Prostate gland (tissue), 2 donors: Measurements from ENCODE around the gene URM1. TPM values are rescaled to one million over a fixed set of nuclear protein-coding genes. Genes with fewer than 3 reads are reported as not detected.

Experiments
- DNase-seq: peaks from one replicate; pipeline ENCODE4 v3.0.0-alpha.2; 2019; ENCODE audit warnings: low spot score
- H3K27ac ChIP-seq, 2 donors: fragments of 200-600 bp; sonication (generic); 2 replicates each; pipeline ENCODE4 v1.5.1; 2017 to 2019
- H3K27me3 ChIP-seq: fragments of 200-600 bp; sonication (generic); replicated peaks from 2 replicates; pipeline ENCODE4 v1.5.1; 2019; ENCODE audit not compliant: insufficient read depth
- H3K36me3 ChIP-seq, 2 donors: fragments of 200-600 bp; sonication (generic); 1 replicate in 1 of 2; 2 replicates in 1 of 2; pipeline versions ENCODE4 v1.5.1 to v1.8.1; 2017 to 2019
- H3K4me1 ChIP-seq: fragments of 200-600 bp; sonication (generic); replicated peaks from 2 replicates; pipeline ENCODE4 v1.5.1; 2019
- H3K4me3 ChIP-seq, 2 donors: fragments of 200-600 bp; sonication (generic); 2 replicates each; pipeline ENCODE4 v1.5.1; 2017 to 2019
- H3K9me3 ChIP-seq: fragments of 200-600 bp; sonication (generic); 2 replicates; pipeline ENCODE4 v1.5.1; 2017
- CTCF ChIP-seq, 4 experiments: fragments of 200-600 bp in 2 of 4; fragments of 450-650 bp in 2 of 4; sonication (generic) in 2 of 4; IDR thresholded peaks; 1 replicate in 3 of 4; 2 replicates in 1 of 4; pipeline ENCODE4 v1.5.1; 2016 to 2019; ENCODE audit warnings: antibody characterized with exemption in 4 of 4, mild to moderate bottlenecking in 2 of 4, moderate library complexity in 2 of 4
- POLR2A ChIP-seq: fragments of 450-650 bp; IDR thresholded peaks from one replicate; pipeline ENCODE4 v1.6.1; 2016; ENCODE audit warnings: antibody characterized with exemption, mild to moderate bottlenecking
- POLR2AphosphoS5 ChIP-seq: sonication (generic); formaldehyde crosslinking; IDR thresholded peaks from one replicate; pipeline ENCODE4 v1.6.1; 2017; ENCODE audit warnings: antibody characterized with exemption
- WGBS: methylation state at CpG from one replicate; pipeline ENCODE4 v1.1.5; 2018; 5-methylcytosine and 5-hydroxymethylcytosine counted together
- intact Hi-C: fragments of 100-400 bp; cut with DNase I; formaldehyde crosslinking; loops from one replicate; pipeline ENCODE4 v1.14.2; 2022
- total RNA-seq, 2 donors: library from RNA; depleted of rRNA; stranded (reverse); fragments of >200 nt; gene quantifications; one replicate each; pipeline ENCODE4 v1.1.0, GENCODE V29; 2016

The URM1 gene
- total RNA-seq, 2 donors from 2014 or later = 33.2 to 41.7 TPM

GRCh38 chr9:128369024-128369706 is 2.0 kb upstream of the URM1 start:
- no peak overlapping the region for H3K27ac ChIP-seq
- TF ChIP-seq POLR2AphosphoS5 (no peak), POLR2A (no peak), CTCF (IDR thresholded peaks at IDR 0.05) (no peak)
- DNase-seq = no peak
- H3K27me3 ChIP-seq = no peaks in the 10 kb centered on the region
- WGBS = 94% methylated on average over 9 of the region's 9 CpGs
- intact Hi-C loops = no loop called here
- H3K4me3 ChIP-seq = no peak overlapping the region
- H3K4me1 ChIP-seq = peaks cover 6% of the 10 kb centered on the region
- H3K9me3 ChIP-seq = no peaks in the 10 kb centered on the region
- H3K36me3 ChIP-seq = peaks cover 0 to 5% of the 10 kb centered on the region in 2 donors

- intact Hi-C loops = no loop called here
- Histone ChIP-seq H3K4me3 (peak overlapping the region; percentile 58 to 67), H3K36me3 (peaks cover 0 to 5% of the 10 kb centered on the region in 2 donors), H3K27me3 (no peaks in the 10 kb centered on the region), H3K9me3 (no peaks in the 10 kb centered on the region), H3K4me1 (peaks cover 6% of the 10 kb centered on the region), H3K27ac (peak overlapping the region; percentile 89 to 91)
- DNase-seq = no peak
- TF ChIP-seq POLR2AphosphoS5 = no peak
- no peak for TF ChIP-seq POLR2A
- no peak for TF ChIP-seq CTCF (IDR thresholded peaks at IDR 0.05)
These were observed 815 bp upstream of the URM1 start for GRCh38 chr9:128370367-128370751.

GRCh38 chr9:128371630-128372117 is 500 bp downstream of the URM1 start:
- intact Hi-C loops = no loop called here
- TF ChIP-seq CTCF (IDR thresholded peaks at IDR 0.05) = no peak
- TF ChIP-seq POLR2A = no peak
- no peak for TF ChIP-seq POLR2AphosphoS5
- H3K36me3 ChIP-seq = peaks cover 0 to 5% of the 10 kb centered on the region in 2 donors
- peak overlapping the region; percentile 89 to 91 for H3K27ac ChIP-seq
- DNase-seq = no peak
- no peaks in the 10 kb centered on the region for H3K27me3 ChIP-seq
- peak overlapping the region; percentile 58 to 67 for H3K4me3 ChIP-seq
- peaks cover 6% of the 10 kb centered on the region for H3K4me1 ChIP-seq
- H3K9me3 ChIP-seq = no peaks in the 10 kb centered on the region
- WGBS = under 1% methylated on average over 10 of the region's 10 CpGs

- TF ChIP-seq POLR2A = no peak
- no peak for TF ChIP-seq CTCF (IDR thresholded peaks at IDR 0.05)
- TF ChIP-seq POLR2AphosphoS5 = no peak
- H3K4me1 ChIP-seq = peaks cover 6% of the 10 kb centered on the region
- intact Hi-C loops = no loop called here
- no peak overlapping the region for H3K27ac ChIP-seq
- peak overlapping the region; percentile 58 to 67 for H3K4me3 ChIP-seq
- no peaks in the 10 kb centered on the region for H3K27me3 ChIP-seq
- H3K9me3 ChIP-seq = no peaks in the 10 kb centered on the region
- peaks cover 0 to 5% of the 10 kb centered on the region in 2 donors for H3K36me3 ChIP-seq
- no peak for DNase-seq
- WGBS = 23% methylated on average over 4 of the region's 4 CpGs
These were observed 1.0 kb downstream of the URM1 start for GRCh38 chr9:128372188-128372641.

GRCh38 chr9:128372784-128373183 is 1.6 kb downstream of the URM1 start:
- intact Hi-C loops = no loop called here
- TF ChIP-seq CTCF (IDR thresholded peaks at IDR 0.05) (no peak), POLR2AphosphoS5 (no peak), POLR2A (no peak)
- no peak overlapping the region for H3K27ac ChIP-seq
- no peaks in the 10 kb centered on the region for H3K9me3 ChIP-seq
- DNase-seq = no peak
- H3K4me3 ChIP-seq = no peak overlapping the region
- H3K27me3 ChIP-seq = no peaks in the 10 kb centered on the region
- peaks cover 6% of the 10 kb centered on the region for H3K4me1 ChIP-seq
- WGBS = 78% methylated on average over 1 of the region's 1 CpG
- H3K36me3 ChIP-seq = peaks cover 0 to 5% of the 10 kb centered on the region in 2 donors
